ENCODE data around the gene CASQ1. TPM values are rescaled to one million over a fixed set of nuclear protein-coding genes. Genes with fewer than 3 reads are reported as not detected.

The CASQ1 gene
- total RNA-seq, 1 donor from 2014 or later, result 39.2 TPM

DNA sequence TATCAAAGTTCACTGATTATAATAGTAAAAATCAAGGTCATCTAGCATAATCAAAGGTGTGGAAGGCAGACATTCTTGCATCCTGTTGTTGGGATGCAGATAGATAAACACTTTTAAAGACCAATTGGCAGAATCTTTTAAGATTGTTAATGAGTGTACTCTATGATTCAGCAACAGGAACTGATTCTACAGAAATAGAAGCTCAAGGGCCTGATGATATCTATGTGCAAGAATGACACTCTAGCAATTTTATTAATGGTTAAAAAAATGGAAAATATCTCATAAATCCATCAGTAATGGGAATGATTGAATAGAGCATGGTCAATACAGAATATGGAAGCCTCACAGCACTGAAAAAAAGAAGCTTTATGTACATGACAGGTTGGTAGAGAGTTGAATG lies 41.1 kb upstream of the CASQ1 start:
- no peak overlapping the region for H3K4me3 ChIP-seq
- peaks cover 14% of the 10 kb centered on the region for H3K4me1 ChIP-seq
- no peak for DNase-seq
- intact Hi-C loops (cut with micrococcal nuclease), result no loop called here
- TF ChIP-seq, protein P1, sequence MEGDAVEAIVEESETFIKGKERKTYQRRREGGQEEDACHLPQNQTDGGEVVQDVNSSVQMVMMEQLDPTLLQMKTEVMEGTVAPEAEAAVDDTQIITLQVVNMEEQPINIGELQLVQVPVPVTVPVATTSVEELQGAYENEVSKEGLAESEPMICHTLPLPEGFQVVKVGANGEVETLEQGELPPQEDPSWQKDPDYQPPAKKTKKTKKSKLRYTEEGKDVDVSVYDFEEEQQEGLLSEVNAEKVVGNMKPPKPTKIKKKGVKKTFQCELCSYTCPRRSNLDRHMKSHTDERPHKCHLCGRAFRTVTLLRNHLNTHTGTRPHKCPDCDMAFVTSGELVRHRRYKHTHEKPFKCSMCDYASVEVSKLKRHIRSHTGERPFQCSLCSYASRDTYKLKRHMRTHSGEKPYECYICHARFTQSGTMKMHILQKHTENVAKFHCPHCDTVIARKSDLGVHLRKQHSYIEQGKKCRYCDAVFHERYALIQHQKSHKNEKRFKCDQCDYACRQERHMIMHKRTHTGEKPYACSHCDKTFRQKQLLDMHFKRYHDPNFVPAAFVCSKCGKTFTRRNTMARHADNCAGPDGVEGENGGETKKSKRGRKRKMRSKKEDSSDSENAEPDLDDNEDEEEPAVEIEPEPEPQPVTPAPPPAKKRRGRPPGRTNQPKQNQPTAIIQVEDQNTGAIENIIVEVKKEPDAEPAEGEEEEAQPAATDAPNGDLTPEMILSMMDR (IDR thresholded peaks at IDR 0.05; ENCODE audit: borderline replicate concordance), result no peak
- no peaks in the 10 kb centered on the region for H3K27me3 ChIP-seq (ENCODE audit: low read depth)
- no peaks in the 10 kb centered on the region for H3K36me3 ChIP-seq
- H3K9me3 ChIP-seq (replicated peaks), result no peaks in the 10 kb centered on the region
- H3K27ac ChIP-seq (replicated peaks), result no peak overlapping the region

DNA sequence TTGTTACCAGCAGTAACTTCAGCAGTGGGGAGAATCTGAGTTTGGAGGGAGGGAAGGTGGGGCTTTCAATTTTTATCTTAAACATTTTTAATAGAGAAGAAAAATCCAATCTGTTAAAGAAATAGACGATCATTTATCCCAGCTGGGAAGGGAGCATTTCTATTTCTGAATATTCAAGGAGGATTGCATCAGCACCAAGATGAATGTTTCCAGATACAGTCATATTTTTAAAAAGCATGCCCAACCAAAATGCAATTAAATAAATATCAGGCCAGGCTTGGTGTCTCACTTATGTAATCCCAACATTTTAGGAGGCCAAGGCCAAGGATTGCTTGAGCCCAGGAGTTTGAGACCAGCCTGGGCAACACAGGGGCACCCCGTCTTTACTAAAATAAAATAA lies 40.7 kb upstream of the CASQ1 start:
- TF ChIP-seq, protein P1 (IDR thresholded peaks at IDR 0.05; ENCODE audit: borderline replicate concordance), result no peak
- Histone ChIP-seq H3K4me1 (peaks cover 14% of the 10 kb centered on the region), H3K4me3 (no peak overlapping the region), H3K27me3 (ENCODE audit: low read depth) (no peaks in the 10 kb centered on the region), H3K27ac (replicated peaks) (no peak overlapping the region), H3K36me3 (no peaks in the 10 kb centered on the region), H3K9me3 (replicated peaks) (no peaks in the 10 kb centered on the region)
- intact Hi-C loops (cut with micrococcal nuclease), result no loop called here
- no peak for DNase-seq

DNA sequence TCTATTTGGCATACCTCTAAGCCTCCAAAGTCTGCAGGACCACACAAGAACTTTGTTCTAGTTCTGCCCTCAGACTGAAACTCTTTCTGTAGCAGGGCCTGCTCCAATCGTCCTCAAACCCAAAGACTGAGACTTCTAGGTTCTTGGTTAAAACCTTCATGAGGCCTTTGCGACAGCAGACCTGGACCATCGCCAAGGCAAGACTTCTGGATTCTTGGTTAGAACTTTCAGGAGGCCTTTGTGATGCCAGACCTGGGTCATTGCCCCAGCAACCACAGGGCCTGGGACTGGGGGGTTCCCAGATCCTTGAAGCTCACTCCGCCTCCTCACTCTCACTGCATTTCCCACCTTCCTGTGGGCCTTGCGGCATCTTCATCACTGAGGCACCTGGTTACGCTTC lies 39.1 kb upstream of the CASQ1 start, which contains the start of gene ATP1A4:
ATP1A4 (plus strand) TSS at position 301 of the 400 bp plus-strand sequence. CDS start 438 bp downstream, outside the sequence.
- Histone ChIP-seq H3K36me3 (no peaks in the 10 kb centered on the region), H3K4me1 (peaks cover 14% of the 10 kb centered on the region), H3K27ac (replicated peaks) (no peak within 1 kb of the TSS), H3K27me3 (ENCODE audit: low read depth) (no peaks in the 10 kb centered on the region), H3K4me3 (no peak within 1 kb of the TSS), H3K9me3 (replicated peaks) (no peaks in the 10 kb centered on the region)
- intact Hi-C loops (cut with micrococcal nuclease), result no loop called here
- TF ChIP-seq, protein P1 (IDR thresholded peaks at IDR 0.05; ENCODE audit: borderline replicate concordance), result no peak
- DNase-seq, result no peak

DNA sequence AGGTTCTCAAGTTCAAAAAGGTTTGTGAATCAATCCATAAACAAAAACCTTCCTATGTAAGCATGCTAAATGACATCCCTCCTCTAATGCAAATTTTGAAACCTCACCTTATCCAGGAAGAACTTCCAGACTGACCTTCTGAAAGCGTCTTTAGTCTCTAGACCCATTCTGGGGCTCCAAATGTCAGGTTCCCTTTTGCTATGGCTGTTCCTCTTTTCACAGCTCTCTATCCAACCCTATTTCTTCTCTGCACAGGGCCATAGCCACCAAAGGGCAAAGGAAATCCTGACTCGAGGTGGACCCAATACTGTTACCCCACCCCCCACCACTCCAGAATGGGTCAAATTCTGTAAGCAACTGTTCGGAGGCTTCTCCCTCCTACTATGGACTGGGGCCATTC lies 35.6 kb upstream of the CASQ1 start:
- H3K27me3 ChIP-seq (ENCODE audit: low read depth), result no peaks in the 10 kb centered on the region
- TF ChIP-seq, protein P1 (IDR thresholded peaks at IDR 0.05; ENCODE audit: borderline replicate concordance), result no peak
- DNase-seq, result no peak
- no peaks in the 10 kb centered on the region for H3K9me3 ChIP-seq (replicated peaks)
- H3K27ac ChIP-seq (replicated peaks), result no peak overlapping the region
- H3K36me3 ChIP-seq, result no peaks in the 10 kb centered on the region
- intact Hi-C loops (cut with micrococcal nuclease), result no loop called here
- peaks cover 6% of the 10 kb centered on the region for H3K4me1 ChIP-seq
- H3K4me3 ChIP-seq, result no peak overlapping the region

DNA sequence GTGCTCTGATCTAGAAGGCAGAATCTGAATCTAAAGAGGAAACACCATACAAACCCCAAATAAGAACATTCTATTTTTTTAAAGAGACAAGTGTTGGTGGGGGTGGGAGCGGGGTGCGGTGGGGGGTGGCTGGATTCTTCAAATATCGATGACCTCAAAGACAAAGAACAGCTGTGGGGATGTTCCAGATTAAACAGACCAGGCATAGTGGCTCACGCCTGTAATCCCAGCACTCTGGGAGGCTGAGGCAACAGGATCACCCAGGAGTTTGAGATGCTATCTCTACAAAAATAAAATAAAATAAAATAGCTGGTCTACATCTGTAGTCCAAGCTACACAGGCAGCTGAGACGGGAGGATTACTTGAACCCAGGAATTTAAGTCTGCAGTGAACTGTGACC lies 34.0 kb upstream of the CASQ1 start:
- H3K27me3 ChIP-seq (ENCODE audit: low read depth), result no peaks in the 10 kb centered on the region
- H3K4me1 ChIP-seq, result peaks cover 5% of the 10 kb centered on the region
- TF ChIP-seq, protein P1 (IDR thresholded peaks at IDR 0.05; ENCODE audit: borderline replicate concordance), result no peak
- intact Hi-C loops (cut with micrococcal nuclease), result no loop called here
- H3K27ac ChIP-seq (replicated peaks), result no peak overlapping the region
- H3K9me3 ChIP-seq (replicated peaks), result no peaks in the 10 kb centered on the region
- no peaks in the 10 kb centered on the region for H3K36me3 ChIP-seq
- DNase-seq, result no peak
- no peak overlapping the region for H3K4me3 ChIP-seq

DNA sequence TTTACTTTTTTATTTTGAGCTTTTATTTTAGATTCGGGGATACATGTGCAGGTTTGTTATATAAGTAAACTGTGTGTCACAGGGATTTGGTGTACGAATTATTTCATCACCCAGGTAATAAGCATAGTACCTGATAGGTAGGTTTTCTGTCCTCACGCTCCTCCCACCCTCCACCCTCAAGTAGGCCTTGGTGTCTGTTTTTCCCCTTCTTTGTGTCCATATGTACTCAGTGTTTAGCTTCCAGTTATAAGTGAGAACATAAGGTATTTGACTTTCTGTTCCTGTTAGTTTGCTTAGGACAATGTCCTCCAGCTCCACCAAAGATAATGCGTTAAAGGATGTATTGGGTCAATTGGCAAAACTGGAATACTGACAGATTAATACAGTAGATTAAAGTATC lies 33.2 kb upstream of the CASQ1 start:
- TF ChIP-seq, protein P1 (IDR thresholded peaks at IDR 0.05; ENCODE audit: borderline replicate concordance), result no peak
- no peak overlapping the region for H3K4me3 ChIP-seq

More for the DNA sequence above, 33.2 kb upstream of the CASQ1 start:
- no peak for DNase-seq
- intact Hi-C loops (cut with micrococcal nuclease), result no loop called here
- Histone ChIP-seq H3K27ac (replicated peaks) (no peak overlapping the region), H3K9me3 (replicated peaks) (no peaks in the 10 kb centered on the region), H3K36me3 (no peaks in the 10 kb centered on the region), H3K27me3 (ENCODE audit: low read depth) (no peaks in the 10 kb centered on the region), H3K4me1 (peaks cover 8% of the 10 kb centered on the region)
